SJCRH30 (cell line): ENCODE measurements around the gene SLC36A4. TPM values are rescaled to one million over a fixed set of nuclear protein-coding genes. Genes with fewer than 3 reads are reported as not detected.
A peak's percentile ranks its signal among the peaks of the same experiment; 100 is the strongest.

ENCODE experiments used
- DNase-seq, 2 experiments: peaks; one replicate each; pipeline ENCODE4 v3.0.0-alpha.2; 2015 to 2020
- H3K27ac ChIP-seq: fragments of 250-450 bp; sonication (Bioruptor Pico); 2 replicates; pipeline ENCODE4 v1.5.1; 2020; ENCODE audit warnings: mild to moderate bottlenecking, moderate library complexity
- H3K27me3 ChIP-seq: fragments of 250-450 bp; sonication (Bioruptor Pico); 2 replicates; pipeline ENCODE4 v1.5.1; 2020; ENCODE audit warnings: mild to moderate bottlenecking, moderate library complexity
- H3K36me3 ChIP-seq: fragments of 250-450 bp; sonication (Bioruptor Pico); 2 replicates; pipeline ENCODE4 v1.5.1; 2020; ENCODE audit warnings: mild to moderate bottlenecking, moderate library complexity
- H3K4me1 ChIP-seq: fragments of 250-450 bp; sonication (Bioruptor Pico); 2 replicates; pipeline ENCODE4 v1.5.1; 2020; ENCODE audit warnings: mild to moderate bottlenecking, moderate library complexity
- H3K4me3 ChIP-seq: fragments of 250-450 bp; sonication (Bioruptor Pico); 2 replicates; pipeline ENCODE4 v1.5.1; 2020; ENCODE audit warnings: mild to moderate bottlenecking, moderate library complexity
- H3K9me3 ChIP-seq: fragments of 250-450 bp; sonication (Bioruptor Pico); replicated peaks from 2 replicates; pipeline ENCODE4 v1.5.1; 2020; ENCODE audit warnings: mild to moderate bottlenecking, moderate library complexity
- total RNA-seq: library from RNA; depleted of rRNA; stranded (reverse); fragments of >200 nt; shearing (Covaris generic); gene quantifications from 2 replicates; pipeline ENCODE4 v1.2.3, GENCODE V29; 2014

Gene SLC36A4
- total RNA-seq, 1 experiment from 2014 or later: 19.8 TPM

DNA sequence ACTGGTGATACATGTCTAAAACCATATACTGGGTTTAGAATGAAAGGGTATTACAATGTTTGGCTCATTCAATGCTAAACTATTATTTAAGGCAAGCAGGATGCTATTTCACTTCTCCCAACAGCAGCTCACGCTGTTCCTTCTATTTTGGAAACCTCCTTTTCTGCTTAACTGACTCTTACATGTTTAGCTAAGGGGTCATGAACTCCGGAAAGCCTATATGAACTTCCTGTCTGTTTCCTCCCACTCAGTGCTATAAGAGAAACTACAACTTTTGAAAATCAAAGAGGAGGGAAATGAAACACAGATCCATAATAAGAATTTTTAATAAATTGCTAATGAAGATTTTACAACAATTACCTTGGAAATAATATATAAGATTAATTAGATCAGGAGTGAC is 30.9 kb downstream of the SLC36A4 start:
- DNase-seq: no peak
- H3K27ac ChIP-seq: no peak overlapping the region
- no peak overlapping the region for H3K4me3 ChIP-seq
- H3K9me3 ChIP-seq: no peaks in the 10 kb centered on the region
- H3K36me3 ChIP-seq: peaks cover 2% of the 10 kb centered on the region; the same call in 1 of the 2 replicates
- H3K4me1 ChIP-seq: no peaks in the 10 kb centered on the region
- no peaks in the 10 kb centered on the region for H3K27me3 ChIP-seq

DNA sequence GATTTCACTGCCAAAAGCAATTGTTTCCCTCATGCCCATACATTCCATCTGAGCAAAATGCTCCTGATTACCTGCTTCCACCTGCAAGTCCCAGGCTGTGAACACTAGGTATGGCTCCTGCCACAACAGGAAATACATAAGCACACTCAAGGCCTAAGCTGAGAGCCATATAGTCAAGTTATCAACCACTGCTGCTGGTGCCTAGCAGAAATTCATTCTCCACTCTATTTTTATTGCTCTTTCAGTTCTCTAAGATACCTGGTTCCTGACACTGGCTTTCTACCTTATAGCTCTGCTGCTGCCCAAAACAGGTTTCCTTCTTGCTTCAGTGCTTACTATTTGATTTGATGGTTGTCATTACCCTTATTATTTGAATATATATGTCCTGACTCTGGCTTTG is 31.6 kb downstream of the SLC36A4 start:
- no peak overlapping the region for H3K27ac ChIP-seq
- DNase-seq: no peak
- no peaks in the 10 kb centered on the region for H3K27me3 ChIP-seq
- no peaks in the 10 kb centered on the region for H3K4me1 ChIP-seq
- H3K36me3 ChIP-seq: peaks cover 2% of the 10 kb centered on the region; the same call in 1 of the 2 replicates
- H3K4me3 ChIP-seq: no peak overlapping the region
- no peaks in the 10 kb centered on the region for H3K9me3 ChIP-seq

DNA sequence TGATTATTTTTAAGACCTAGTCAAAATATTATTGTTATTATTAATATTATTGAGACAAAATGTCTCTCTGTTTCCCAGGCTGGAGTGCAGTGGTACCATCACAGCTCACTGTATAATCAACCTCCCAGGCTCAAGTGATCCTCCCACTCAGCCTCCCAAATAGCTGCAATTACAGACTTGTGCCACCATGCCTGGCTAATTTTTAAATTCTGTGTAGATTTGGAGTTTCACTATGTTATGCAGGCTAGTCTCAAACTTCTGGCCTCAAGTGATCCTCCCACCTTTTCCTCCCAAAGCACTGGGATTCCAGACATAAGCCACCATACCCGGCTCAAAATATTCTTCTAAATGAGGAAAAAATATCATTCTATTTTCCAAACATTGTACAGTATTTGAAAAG is 37.0 kb downstream of the SLC36A4 start:
- Histone ChIP-seq H3K4me3 (no peak overlapping the region), H3K27ac (no peak overlapping the region), H3K27me3 (no peaks in the 10 kb centered on the region), H3K9me3 (no peaks in the 10 kb centered on the region), H3K4me1 (no peaks in the 10 kb centered on the region), H3K36me3 (peaks cover 4% of the 10 kb centered on the region; the same call in 1 of the 2 replicates)
- DNase-seq: no peak

DNA sequence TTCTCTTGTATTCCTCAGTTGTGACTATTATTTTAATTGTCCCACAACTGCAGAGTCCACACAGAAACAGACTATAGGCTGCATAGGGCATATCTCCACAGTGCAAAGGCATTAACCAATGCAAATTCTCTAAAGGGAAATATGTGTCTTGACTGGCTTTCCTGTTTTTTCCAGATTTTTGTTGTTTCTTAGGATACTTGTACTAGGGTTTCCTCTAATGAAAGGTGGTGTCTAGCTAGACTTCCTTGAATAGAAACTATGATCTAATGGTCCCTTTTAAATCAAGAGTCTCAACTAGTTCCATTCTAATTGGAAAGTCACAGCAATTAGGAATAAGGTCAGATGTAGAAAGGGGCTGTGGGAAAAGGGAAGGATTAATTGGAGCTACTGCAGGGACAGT is 37.6 kb downstream of the SLC36A4 start:
- H3K36me3 ChIP-seq: peaks cover 5% of the 10 kb centered on the region; the same call in 1 of the 2 replicates
- DNase-seq: no peak
- no peaks in the 10 kb centered on the region for H3K9me3 ChIP-seq
- no peak overlapping the region for H3K27ac ChIP-seq
- no peaks in the 10 kb centered on the region for H3K4me1 ChIP-seq
- no peaks in the 10 kb centered on the region for H3K27me3 ChIP-seq
- H3K4me3 ChIP-seq: no peak overlapping the region

GRCh38 chr11:93159721-93160120 is 38.1 kb downstream of the SLC36A4 start:
- H3K4me1 ChIP-seq: no peaks in the 10 kb centered on the region
- DNase-seq: no peak
- H3K4me3 ChIP-seq: no peak overlapping the region
- no peak overlapping the region for H3K27ac ChIP-seq
- H3K36me3 ChIP-seq: peaks cover 5% of the 10 kb centered on the region; the same call in 1 of the 2 replicates
- H3K9me3 ChIP-seq: no peaks in the 10 kb centered on the region
- no peaks in the 10 kb centered on the region for H3K27me3 ChIP-seq

DNA sequence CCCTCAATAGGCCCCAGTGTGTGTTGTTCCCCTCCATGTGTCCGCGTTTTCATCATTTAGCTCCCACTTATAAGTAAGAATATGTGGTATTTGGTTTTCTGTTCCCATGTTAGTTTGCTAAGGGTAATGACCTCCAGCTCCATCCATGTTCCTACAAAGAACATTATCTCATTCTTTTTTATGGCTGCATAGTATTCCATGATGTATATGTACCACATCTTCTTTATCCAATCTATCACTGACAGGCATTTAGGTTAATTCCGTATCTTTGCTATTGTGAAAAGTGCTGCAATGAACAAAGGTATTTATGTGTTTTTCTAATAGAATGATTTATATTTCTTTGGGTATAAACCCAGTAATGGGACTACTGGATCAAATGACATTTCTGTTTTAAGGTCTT is 42.1 kb downstream of the SLC36A4 start:
- Histone ChIP-seq H3K36me3 (peaks cover 3% of the 10 kb centered on the region; the same call in 1 of the 2 replicates), H3K9me3 (no peaks in the 10 kb centered on the region), H3K4me1 (no peaks in the 10 kb centered on the region), H3K4me3 (no peak overlapping the region), H3K27me3 (no peaks in the 10 kb centered on the region), H3K27ac (no peak overlapping the region)
- DNase-seq: no peak

GRCh38 chr11:93145390-93145915 is 52.3 kb downstream of the SLC36A4 start:
- H3K36me3 ChIP-seq: no peaks in the 10 kb centered on the region
- DNase-seq: peak in 1 of 2 experiments; percentile 1
- no peaks in the 10 kb centered on the region for H3K9me3 ChIP-seq
- H3K27ac ChIP-seq: no peak overlapping the region
- H3K4me1 ChIP-seq: no peaks in the 10 kb centered on the region
- H3K4me3 ChIP-seq: no peak overlapping the region
- H3K27me3 ChIP-seq: no peaks in the 10 kb centered on the region

GRCh38 chr11:93143800-93144199 is 54.0 kb downstream of the SLC36A4 start:
- Histone ChIP-seq H3K27me3 (no peaks in the 10 kb centered on the region), H3K9me3 (no peaks in the 10 kb centered on the region), H3K27ac (no peak overlapping the region), H3K36me3 (no peaks in the 10 kb centered on the region), H3K4me1 (no peaks in the 10 kb centered on the region), H3K4me3 (no peak overlapping the region)
- no peak for DNase-seq

GRCh38 chr11:93143186-93143585 is 54.6 kb downstream of the SLC36A4 start:
- Histone ChIP-seq H3K27me3 (no peaks in the 10 kb centered on the region), H3K4me3 (no peak overlapping the region), H3K27ac (no peak overlapping the region), H3K36me3 (no peaks in the 10 kb centered on the region), H3K4me1 (no peaks in the 10 kb centered on the region), H3K9me3 (no peaks in the 10 kb centered on the region)
- DNase-seq: no peak

DNA sequence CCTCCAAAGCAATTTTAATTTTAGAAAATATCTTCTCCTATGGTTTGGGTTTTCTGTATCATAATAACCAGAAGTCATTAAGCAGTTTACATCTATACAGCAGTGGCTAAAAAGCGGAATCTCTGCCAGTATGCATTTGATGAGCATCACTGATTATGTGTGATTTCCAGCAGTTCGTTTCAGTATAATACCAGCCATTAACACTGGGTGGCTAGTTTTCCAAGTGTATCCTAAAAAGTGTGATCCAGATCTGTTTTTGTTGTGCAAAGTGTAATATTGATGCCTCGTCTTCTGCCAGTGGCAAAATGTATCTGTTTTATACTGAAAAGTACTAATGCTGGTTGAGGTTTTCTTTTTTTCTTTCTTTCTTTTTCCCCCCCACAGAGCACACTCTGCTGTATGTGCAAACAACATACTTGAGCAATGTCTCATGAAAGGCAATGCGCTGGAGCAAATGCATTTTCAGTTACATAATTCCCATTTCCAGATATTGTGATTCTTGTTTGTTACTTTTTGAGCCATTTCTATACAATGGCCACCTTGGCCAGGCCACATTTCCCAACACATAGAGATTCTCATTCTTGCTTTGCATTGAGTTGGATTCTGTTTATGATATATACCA is 64.2 kb downstream of the SLC36A4 start:
- no peak for DNase-seq
- H3K4me3 ChIP-seq: no peak overlapping the region
- H3K4me1 ChIP-seq: no peaks in the 10 kb centered on the region
- H3K27ac ChIP-seq: no peak overlapping the region
- no peaks in the 10 kb centered on the region for H3K27me3 ChIP-seq
- H3K36me3 ChIP-seq: no peaks in the 10 kb centered on the region
- H3K9me3 ChIP-seq: no peaks in the 10 kb centered on the region

- DNase-seq: no peak
- H3K4me3 ChIP-seq: no peak overlapping the region
- no peaks in the 10 kb centered on the region for H3K36me3 ChIP-seq
- H3K9me3 ChIP-seq: no peaks in the 10 kb centered on the region
- no peak overlapping the region for H3K27ac ChIP-seq
- H3K4me1 ChIP-seq: no peaks in the 10 kb centered on the region
- H3K27me3 ChIP-seq: no peaks in the 10 kb centered on the region
Observed at GRCh38 chr11:93132836-93133235, 65.0 kb downstream of the SLC36A4 start.

DNA sequence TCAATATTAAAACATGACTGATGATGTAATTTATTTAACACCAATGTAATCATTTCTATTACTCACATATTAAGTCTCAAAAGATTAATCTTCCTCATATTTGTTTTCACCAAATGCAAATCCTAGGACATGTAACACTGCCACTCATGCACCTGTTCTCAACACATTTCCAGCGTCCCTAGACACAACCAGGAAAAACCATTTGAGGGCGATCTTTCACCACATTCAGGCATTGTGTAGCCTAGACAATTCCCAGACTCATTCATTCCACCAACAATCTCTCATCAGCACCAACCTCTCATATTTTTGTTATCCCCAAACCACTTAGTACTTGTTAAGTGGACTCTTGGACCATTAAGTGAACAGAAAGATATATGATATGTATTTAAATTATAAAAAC is 66.1 kb downstream of the SLC36A4 start:
- peak; percentile 4 to 47 for DNase-seq
- no peak overlapping the region for H3K4me3 ChIP-seq
- no peaks in the 10 kb centered on the region for H3K27me3 ChIP-seq
- H3K9me3 ChIP-seq: no peaks in the 10 kb centered on the region
- no peaks in the 10 kb centered on the region for H3K4me1 ChIP-seq
- H3K36me3 ChIP-seq: no peaks in the 10 kb centered on the region
- H3K27ac ChIP-seq: no peak overlapping the region

- H3K27me3 ChIP-seq: no peaks in the 10 kb centered on the region
- DNase-seq: no peak
- H3K36me3 ChIP-seq: no peaks in the 10 kb centered on the region
- no peak overlapping the region for H3K27ac ChIP-seq
- H3K9me3 ChIP-seq: no peaks in the 10 kb centered on the region
- no peaks in the 10 kb centered on the region for H3K4me1 ChIP-seq
- H3K4me3 ChIP-seq: no peak overlapping the region
Observed at GRCh38 chr11:93128574-93128973, 69.2 kb downstream of the SLC36A4 start.

DNA sequence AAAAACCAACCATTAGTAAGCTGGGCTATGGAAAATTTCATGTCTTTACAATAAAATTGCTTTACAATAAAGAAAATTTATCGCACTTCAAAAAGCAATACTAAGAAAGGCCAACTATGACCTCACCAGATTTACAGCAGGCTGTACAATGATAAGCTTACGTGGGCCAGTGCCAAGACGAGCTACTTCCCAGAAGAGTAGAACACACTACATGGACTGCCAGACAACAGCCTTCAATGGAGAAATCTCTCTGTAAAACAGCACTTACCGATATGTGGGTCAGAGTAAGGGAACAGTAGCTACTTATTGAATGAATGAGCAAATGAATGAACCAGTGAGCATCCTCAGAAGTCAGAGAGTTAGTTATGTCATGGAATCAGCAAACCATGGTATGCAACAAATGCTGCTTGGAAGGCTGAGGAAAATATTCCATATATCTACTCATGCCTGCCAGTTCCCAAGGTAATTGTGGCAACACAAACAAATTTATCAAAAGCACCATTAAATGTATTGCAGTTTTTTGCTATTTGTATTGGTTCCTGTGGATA is 74.4 kb downstream of the SLC36A4 start:
- no peaks in the 10 kb centered on the region for H3K4me1 ChIP-seq
- no peak overlapping the region for H3K27ac ChIP-seq
- H3K9me3 ChIP-seq: no peaks in the 10 kb centered on the region
- DNase-seq: no peak
- H3K36me3 ChIP-seq: no peaks in the 10 kb centered on the region
- no peak overlapping the region for H3K4me3 ChIP-seq
- H3K27me3 ChIP-seq: no peaks in the 10 kb centered on the region

DNA sequence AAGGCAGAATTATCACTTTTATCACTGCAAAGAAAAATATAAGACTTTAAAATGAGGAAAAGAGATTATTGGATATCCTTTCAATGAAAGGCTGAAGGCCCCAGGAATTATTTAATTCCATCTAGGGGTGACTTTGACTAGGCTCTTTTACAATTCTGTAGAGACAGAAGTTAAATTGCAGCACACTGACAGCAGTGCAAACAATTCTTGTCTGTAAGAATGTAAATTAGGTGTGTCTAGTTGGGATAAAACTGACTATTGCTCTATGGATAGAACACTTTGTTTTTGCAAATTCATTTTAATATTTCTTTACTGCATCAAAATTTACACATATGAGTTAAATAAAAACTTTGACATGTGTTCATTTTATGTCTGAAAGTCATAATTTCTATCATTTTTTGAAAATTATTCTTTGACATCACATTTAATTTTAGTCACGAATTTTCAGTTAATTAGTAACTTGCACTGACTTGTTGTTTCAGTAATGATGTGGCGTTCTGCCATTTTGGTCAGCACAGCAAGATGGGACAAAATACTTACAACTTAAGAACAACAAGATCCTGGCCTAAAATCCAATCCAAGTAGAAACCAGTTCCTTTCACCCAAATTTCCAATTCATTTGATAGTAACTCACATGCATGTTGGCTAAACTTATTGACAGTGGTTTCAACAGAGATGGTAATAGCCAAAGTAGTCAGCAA is 75.1 kb downstream of the SLC36A4 start:
- DNase-seq: no peak
- Histone ChIP-seq H3K4me1 (no peaks in the 10 kb centered on the region), H3K4me3 (no peak overlapping the region), H3K27ac (no peak overlapping the region), H3K9me3 (no peaks in the 10 kb centered on the region), H3K27me3 (no peaks in the 10 kb centered on the region), H3K36me3 (no peaks in the 10 kb centered on the region)
